Cerebellar nuclear complex (tissue), 1 donor: Measurements from ENCODE around the gene ATP12A.

Experiments used
- DNase-seq, 2 experiments: peaks; one replicate each; lab custom pipeline; 2025; lab: John Stamatoyannopoulos, UW

The ATP12A gene

GRCh38 chr13:24734950-24735349 lies 54.7 kb downstream of the ATP12A start:
- DNase-seq: no peak

- DNase-seq: no peak
Measured at GRCh38 chr13:24737042-24737441, 56.8 kb downstream of the ATP12A start.

DNA sequence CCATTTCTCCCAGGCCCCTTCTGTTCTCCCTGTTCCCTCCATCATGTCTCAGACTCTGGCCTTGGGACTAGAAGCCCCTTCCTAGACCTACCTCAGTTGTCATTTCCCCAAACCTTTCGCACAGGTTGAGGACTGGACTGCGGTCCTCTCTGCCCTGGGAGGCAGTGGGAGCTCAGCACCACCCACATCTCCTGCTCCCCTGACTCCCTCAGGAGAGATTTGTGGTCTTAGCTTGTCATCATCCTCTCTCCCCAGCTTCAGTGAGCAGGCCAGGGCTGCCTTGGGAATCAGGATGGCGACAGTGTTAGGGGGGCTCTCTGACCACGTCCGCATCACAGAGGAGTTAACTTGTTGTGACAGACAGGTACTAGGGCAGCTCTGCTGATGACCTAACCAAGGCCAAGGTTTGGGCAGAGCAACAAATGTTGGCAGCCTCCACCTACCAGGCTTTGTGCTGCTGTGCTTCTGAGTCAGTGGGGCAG lies 58.2 kb downstream of the ATP12A start:
- DNase-seq: no peak

- DNase-seq: no peak
Measured at GRCh38 chr13:24740014-24740890, 60.0 kb downstream of the ATP12A start.

GRCh38 chr13:24741016-24741662 lies 60.9 kb downstream of the ATP12A start:
- no peak for DNase-seq

DNA sequence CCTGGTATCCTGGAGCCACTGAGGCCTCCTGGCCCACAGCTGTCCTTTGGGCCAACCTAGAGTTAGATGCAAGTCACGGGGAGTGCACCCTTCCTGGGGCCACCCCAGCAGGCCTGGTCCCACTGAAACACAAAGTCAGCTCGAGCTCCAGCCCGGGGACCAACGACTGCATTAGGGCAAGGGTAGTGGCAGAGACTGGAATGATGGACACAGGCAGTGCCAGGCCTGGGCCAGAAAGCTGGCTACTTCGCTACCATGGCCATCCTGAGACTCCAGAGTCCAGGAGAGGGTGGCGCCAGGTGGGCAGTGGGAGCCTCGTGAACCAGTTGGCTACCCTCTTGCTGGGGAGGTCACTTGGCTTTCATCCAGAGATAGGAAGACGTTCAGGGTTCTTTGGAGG lies 61.6 kb downstream of the ATP12A start:
- DNase-seq: no peak

DNA sequence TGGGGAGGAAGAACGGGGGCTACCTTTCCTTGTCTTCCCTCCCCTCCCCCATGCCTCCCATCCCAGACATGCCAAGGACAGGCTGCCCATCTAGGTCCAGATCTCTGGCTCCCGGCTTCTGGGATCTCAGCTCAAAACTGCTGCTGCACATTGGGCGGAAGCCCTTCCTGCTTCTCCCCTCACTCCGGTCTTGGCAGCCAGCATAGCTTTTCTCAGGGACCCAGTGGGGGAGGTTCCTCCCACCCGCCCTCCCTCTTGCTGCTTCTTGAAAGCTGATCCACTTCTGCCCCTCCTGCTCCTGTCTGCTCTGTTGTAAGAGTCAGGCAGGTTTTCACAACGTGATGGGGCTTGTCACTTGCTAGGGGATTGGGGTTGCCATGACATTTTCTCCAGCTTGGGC lies 62.1 kb downstream of the ATP12A start:
- DNase-seq: no peak

DNA sequence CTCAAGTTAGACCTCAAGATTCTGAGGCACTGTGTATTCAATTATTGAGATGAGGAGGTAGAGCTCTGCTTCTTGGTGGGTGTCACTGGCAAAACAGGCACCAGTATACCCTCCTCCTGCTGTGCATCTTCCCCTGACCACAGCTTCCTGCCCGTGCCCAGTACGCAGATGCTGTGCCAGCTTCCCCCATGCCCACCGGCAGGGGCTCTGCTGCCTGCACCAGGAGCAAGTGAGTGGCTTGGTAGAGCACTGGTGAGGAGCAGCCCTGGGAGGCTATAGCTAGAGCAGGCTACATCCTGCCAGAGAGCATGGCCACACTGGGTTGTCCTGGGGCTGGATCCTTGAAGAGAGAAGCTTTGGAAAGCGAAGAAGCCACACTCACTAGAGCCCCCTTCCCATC lies 62.8 kb downstream of the ATP12A start:
- DNase-seq: no peak

DNA sequence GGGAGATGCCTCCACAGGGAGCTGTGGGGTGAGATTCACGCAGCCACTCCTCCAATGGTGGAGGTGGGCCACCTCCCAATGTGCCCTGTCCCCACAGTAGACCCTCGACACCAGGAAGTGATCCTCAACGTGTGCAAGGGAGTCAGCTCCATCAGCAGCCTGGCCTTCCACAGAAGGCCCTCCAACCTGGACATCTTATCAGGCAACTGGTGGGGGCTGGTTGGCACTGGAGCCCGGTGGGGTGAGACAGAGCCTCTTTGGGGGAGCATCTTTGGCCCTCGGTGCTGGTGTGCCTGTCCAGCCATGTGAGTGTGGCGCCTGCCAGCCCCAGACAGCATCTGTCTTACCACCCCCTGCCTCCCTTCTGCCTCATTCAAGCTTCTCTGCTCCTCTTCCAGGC lies 64.0 kb downstream of the ATP12A start:
- DNase-seq: no peak

DNA sequence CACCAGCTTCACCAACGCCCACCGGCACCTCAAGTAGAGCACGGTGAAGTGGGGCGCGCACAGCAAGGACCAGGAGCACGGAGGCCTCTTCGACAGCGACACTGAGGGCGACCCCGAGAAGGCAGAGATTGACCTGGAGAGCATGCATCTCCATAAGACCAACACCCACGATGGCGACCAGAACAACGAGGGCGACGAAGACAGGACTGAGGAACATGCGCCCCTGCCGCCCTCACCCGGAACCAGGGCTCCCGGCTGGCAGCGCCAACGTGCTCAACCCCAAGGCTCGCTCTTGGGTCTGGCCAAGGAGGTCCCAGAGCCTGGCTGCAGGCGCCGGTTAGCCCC lies 65.3 kb downstream of the ATP12A start:
- DNase-seq: no peak

DNA sequence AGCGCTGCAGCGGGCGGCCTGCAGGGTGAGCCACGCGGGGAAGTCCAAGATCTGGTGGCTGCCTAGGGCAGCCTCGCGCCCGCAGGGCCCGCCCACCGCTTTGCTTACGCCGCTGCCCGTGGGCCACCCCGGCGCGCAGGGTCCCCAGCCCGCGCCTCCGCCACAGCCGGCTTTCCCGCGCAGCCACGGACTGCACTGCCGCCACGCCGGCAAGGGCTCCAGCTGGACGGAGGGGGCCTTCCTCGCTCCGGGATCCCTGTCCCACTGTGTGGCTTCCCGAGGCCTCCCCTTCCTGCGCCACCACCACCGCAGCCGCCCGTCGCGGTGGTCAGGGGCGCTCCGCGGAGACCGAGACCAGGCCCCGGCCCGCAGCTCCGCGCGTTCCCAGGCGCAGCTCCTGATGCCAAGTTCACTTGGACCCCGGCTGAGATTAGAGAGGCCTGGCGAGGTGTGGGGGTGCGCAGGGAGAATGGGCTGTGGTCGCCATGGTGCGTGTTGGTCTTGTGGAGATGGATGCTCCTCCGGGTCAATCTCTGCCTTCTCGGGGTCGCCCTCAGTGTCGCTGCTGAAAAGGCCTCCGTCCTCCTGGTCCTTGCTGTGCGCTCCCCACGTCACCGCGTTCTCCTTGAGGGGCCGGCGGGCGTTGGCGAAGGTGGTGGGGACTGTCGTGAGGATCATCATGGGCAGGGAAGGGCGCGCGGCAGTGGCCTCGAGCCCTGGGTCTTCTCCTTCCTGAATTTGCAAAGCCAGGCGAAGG lies 65.8 kb downstream of the ATP12A start:
- DNase-seq: no peak

- no peak for DNase-seq
Measured at GRCh38 chr13:24746618-24747247, 66.5 kb downstream of the ATP12A start.

DNA sequence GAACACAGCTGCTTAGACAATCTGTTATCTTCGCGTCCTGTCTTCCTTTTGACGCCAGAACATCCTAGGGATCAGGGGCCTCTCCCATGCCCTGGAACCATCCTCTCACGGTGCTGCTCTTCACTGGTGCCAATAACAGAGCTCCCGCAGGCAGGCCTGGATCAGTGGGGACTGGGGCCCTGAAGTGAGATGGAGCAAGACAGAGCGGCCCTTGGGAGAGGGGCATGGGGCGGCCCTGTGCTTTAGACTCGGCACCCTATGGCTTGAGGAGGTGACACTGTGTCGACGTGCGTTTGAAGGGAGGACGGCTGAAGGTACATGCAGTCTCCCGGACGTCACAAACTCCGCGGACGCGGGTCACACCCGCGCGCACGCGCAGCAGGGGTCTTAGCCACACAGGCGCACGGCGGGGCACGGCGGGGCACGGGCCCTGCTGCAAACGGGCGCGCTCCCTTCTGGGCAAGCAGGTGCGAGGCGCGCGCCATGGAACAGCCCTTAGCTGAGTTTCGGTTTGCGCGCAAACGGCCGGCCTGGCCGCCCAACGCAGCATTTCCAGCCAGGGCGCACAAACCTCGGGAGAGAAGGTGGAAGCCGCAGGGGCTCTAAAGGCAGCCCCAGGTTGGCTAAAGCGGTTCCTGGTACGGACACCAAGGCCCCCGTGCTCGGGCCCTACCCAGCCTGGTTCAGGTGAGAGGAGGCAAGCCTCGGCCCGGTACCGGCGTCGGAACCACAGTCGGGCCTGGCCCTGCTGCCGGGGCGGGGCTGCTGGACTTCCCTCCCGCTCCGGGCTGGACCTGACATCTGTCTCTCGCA lies 67.2 kb downstream of the ATP12A start:
- no peak for DNase-seq

DNA sequence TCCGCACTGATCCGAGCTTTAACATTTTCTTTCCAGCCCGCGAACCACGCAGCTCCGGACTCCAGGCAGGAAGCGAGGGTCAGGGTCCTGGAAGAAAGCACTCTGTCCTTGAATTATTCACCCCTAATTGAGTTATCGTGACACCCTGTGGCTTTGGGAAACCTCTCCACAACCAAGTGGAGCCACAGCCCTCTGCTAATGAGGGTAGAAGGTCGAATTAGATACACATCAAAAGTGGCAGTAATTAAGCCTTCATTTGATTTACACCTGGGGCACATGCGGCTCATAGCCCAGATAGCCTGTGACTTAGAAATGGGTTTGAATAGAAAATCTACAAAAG lies 67.8 kb downstream of the ATP12A start:
- DNase-seq: no peak

GRCh38 chr13:24759197-24759596 lies 79.0 kb downstream of the ATP12A start:
- DNase-seq: no peak
